ENCODE results near the gene NLRP14.

Gene NLRP14

DNA sequence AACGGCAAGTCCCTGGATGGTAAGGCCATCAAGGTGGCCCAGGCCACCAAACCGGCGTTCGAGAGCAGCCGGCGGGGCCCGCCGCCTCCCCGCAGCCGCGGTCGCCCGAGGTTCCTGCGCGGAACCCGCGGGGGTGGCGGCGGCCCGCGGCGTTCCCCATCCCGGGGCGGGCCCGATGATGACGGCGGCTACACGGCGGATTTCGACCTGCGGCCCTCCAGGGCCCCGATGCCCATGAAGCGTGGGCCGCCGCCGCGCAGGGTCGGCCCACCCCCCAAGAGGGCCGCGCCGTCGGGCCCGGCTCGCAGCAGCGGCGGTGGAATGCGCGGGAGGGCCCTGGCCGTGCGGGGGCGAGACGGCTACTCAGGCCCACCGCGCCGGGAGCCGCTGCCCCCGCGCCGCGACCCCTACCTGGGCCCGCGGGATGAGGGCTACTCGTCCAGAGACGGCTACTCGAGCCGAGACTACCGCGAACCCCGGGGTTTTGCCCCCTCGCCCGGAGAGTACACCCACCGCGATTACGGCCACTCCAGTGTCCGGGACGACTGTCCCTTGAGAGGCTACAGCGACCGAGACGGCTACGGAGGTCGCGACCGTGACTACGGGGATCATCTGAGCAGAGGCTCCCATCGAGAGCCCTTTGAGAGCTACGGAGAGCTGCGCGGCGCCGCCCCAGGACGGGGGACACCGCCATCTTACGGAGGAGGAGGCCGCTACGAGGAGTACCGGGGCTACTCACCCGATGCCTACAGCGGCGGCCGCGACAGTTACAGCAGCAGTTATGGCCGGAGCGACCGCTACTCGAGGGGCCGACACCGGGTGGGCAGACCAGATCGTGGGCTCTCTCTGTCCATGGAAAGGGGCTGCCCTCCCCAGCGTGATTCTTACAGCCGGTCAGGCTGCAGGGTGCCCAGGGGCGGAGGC, 69.3 kb downstream of the NLRP14 start:
- Mint-ChIP-seq H3K4me1 (no peaks in the 10 kb centered on the region), H3K27ac (no peak overlapping the region), H3K27me3 (peaks cover 33% of the 10 kb centered on the region), H3K9me3 (no peaks in the 10 kb centered on the region), H3K4me3 (no peak overlapping the region)
- peak; percentile 80 for ATAC-seq
- no peak for DNase-seq

DNA sequence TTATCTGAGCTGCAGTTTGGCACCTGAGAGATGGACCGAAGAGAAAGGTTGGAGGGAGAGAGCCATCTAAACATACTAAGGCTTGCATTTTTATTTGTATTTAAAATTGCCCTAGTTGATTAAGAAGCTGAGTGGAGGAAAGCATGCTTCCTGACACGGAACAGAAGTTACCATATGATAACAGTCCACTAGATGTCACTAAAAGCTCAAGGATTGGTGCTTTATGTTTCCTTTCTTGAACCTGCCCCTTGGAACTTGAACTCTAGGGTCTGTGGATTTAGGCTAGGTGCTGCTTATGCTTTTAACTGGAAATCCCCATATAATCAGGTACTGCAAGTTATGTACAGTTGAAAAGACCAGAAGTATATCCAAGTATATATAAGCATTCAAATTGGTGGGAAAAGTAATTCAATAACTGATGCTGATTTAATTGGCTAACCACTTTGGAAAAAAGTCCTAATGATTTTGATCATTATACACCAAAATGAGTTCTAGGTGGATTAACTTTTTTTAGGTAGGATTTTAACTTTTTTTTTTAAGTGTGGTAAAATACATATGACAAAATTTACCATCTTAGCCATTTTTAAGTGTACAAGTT, 78.1 kb downstream of the NLRP14 start:
- ATAC-seq (peak; percentile 81), DNase-seq (peak in 1 of 2 donors; percentile 14)
- Mint-ChIP-seq H3K9me3 (no peaks in the 10 kb centered on the region), H3K4me1 (no peaks in the 10 kb centered on the region), H3K27ac (no peak overlapping the region), H3K27me3 (peaks cover 13% of the 10 kb centered on the region), H3K4me3 (no peak overlapping the region)

GRCh38 chr11:7115780-7116179, 95.5 kb downstream of the NLRP14 start:
- no peak for ATAC-seq

GRCh38 chr11:7116370-7116769, 96.1 kb downstream of the NLRP14 start:
- DNase-seq: no peak
- no peak for ATAC-seq
- H3K4me3 Mint-ChIP-seq: no peak overlapping the region
- H3K9me3 Mint-ChIP-seq: no peaks in the 10 kb centered on the region
- H3K4me1 Mint-ChIP-seq: no peaks in the 10 kb centered on the region
- H3K27ac Mint-ChIP-seq: no peak overlapping the region
- H3K27me3 Mint-ChIP-seq: no peaks in the 10 kb centered on the region

More at GRCh38 chr11:7115780-7116179, 95.5 kb downstream of the NLRP14 start:
- no peak overlapping the region for H3K27ac Mint-ChIP-seq
- no peak overlapping the region for H3K4me3 Mint-ChIP-seq
- H3K9me3 Mint-ChIP-seq: no peaks in the 10 kb centered on the region
- DNase-seq: no peak
- H3K27me3 Mint-ChIP-seq: no peaks in the 10 kb centered on the region
- no peaks in the 10 kb centered on the region for H3K4me1 Mint-ChIP-seq

Data from stimulated activated naive CD8-positive, alpha-beta T cell treated with anti-CD3 and anti-CD28 coated beads, Interleukin-15, amount 100 ng/mL, for 72 hours (primary cell).